ENCODE results near the gene NAP1L4.

Gene NAP1L4

DNA sequence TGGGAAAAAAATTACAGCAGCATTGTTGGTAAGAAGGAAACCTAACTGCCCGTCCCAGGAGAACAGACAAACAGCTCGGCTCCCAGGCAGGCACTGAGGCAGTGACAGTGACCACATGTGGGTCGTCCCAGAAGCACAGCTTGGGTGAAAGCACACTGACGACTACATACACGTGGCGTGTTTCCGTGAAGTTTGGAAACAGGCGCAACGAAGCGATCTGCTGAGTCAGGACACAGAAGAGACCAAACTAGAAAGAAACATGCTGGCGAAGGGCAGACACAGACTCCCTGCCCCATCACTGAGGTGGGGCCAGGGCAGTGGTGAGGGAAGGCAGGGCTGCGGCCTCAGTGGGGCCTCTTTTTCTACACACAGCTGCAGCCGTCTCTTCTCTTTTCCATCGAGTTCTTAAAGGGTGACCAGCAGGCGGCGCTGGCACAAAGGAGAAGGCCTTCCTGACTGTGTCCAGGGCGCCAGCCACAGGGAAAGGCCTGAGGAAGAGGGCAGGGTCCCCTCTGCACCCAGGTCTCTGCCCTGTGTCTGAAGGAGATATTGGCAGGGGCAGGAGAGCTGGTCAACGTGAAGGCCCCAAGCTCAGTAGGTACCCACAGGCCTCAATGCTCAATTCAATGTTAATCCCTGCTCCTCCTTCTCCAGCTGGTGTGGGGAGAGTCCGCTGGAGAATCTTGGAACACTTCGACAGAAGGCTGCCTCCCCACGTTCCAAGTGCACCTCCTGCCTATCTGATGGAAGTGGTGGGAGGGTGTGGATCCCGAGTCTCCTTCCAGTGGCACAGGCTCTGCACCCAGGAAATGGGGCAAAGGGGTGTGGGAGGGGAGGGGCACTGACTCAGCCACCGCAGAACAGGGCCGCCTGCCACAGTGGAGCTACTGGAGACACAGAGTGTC lies 45.2 kb upstream of the NAP1L4 start:
- H4K20me1 ChIP-seq (ENCODE audit: insufficient read depth, low read length) = no peaks in the 10 kb centered on the region
- no peaks in the 10 kb centered on the region for H3K9me2 ChIP-seq (replicated peaks; ENCODE audit: insufficient read depth, low read length)
- H3K36me3 ChIP-seq (replicated peaks; ENCODE audit: insufficient read depth, low read length) = peaks cover 2% of the 10 kb centered on the region; the same call in 1 of the 2 replicates
- no peak overlapping the region for H3K27ac ChIP-seq (ENCODE audit: low read length)
- H3K27me3 ChIP-seq (replicated peaks; ENCODE audit: insufficient read depth, low read length) = no peaks in the 10 kb centered on the region
- H3K4me1 ChIP-seq (ENCODE audit: low read length) = peaks cover 7% of the 10 kb centered on the region
- peaks cover 26% of the 10 kb centered on the region; the same call in 1 of the 2 replicates for H3K79me2 ChIP-seq (ENCODE audit: low read length)
- TF ChIP-seq EZH2 (optimal IDR thresholded peaks at IDR 0.05; ENCODE audit: low read depth, low read length) = no peak
- TF ChIP-seq EZH2phosphoT487 (IDR thresholded peaks at IDR 0.05; ENCODE audit: low read length) = no peak
- TF ChIP-seq CTCF (IDR thresholded peaks at IDR 0.05; ENCODE audit: low read length) = peak; percentile 66
- no peak overlapping the region for H3K9ac ChIP-seq (ENCODE audit: low read length)
- DNase-seq = peak; percentile 53
- H3K9me3 ChIP-seq (replicated peaks; ENCODE audit: insufficient read depth, low read length) = no peaks in the 10 kb centered on the region
- H3F3A ChIP-seq (ENCODE audit: insufficient read depth, low read length) = no peaks in the 10 kb centered on the region
- no peak overlapping the region for H2AFZ ChIP-seq (ENCODE audit: low read length)
- H3K4me3 ChIP-seq (ENCODE audit: low read length) = no peak overlapping the region
- H3K4me2 ChIP-seq (ENCODE audit: low read depth, low read length) = peak overlapping the region; percentile 1; the same call in 1 of the 2 replicates

DNA sequence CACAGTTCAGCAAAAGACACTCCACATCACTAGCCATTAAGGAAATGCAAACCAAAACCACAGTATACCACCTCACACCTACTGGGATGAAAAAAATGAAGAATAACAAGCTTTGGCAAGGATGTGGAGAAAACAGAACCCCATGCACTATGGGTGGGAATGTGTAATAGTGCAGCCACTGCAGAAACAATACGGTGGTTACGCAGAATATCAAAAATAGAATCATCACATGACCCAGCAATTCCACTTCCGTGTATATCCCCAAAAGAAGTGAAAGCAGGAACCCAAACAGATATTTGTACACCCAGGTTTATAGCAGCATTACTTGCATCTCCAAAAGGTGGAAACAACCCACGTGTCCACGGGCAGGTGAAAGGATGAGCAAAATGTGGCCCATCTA lies 44.3 kb upstream of the NAP1L4 start:
- no peak overlapping the region for H3K27ac ChIP-seq (ENCODE audit: low read length)

DNA sequence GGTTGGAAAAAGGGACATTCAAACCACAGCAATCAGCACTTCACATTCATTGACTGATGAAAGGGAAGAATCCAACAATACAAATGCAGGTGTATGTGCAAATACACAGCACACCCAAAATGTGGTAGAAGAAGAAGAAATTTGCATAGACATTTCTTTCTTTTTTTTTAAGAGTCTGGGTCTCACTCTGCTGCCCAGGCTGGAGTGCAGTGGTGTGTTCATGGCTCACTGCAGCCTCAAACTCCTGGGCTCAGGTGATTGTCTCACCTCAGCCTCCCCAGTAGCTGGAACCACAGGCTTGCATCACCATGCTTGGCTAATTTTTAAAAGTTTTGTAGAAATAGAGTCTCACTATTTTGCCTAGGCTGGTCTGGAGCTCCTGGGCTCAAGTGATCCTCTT lies 43.2 kb upstream of the NAP1L4 start:
- H3K36me3 ChIP-seq (replicated peaks; ENCODE audit: insufficient read depth, low read length) = peaks cover 2% of the 10 kb centered on the region; the same call in 1 of the 2 replicates
- H3K4me3 ChIP-seq (ENCODE audit: low read length) = no peak overlapping the region
- no peaks in the 10 kb centered on the region for H3K9me2 ChIP-seq (replicated peaks; ENCODE audit: insufficient read depth, low read length)
- H3K4me1 ChIP-seq (ENCODE audit: low read length) = peaks cover 13% of the 10 kb centered on the region
- no peak overlapping the region for H3K27ac ChIP-seq (ENCODE audit: low read length)
- no peak for TF ChIP-seq CTCF (IDR thresholded peaks at IDR 0.05; ENCODE audit: low read length)
- no peak for TF ChIP-seq EZH2phosphoT487 (IDR thresholded peaks at IDR 0.05; ENCODE audit: low read length)
- TF ChIP-seq EZH2 (optimal IDR thresholded peaks at IDR 0.05; ENCODE audit: low read depth, low read length) = no peak
- H3F3A ChIP-seq (ENCODE audit: insufficient read depth, low read length) = 0 out of 2 replicates have a peak, but pooled peaks cover 4% of the 10 kb centered on the region
- H3K4me2 ChIP-seq (ENCODE audit: low read depth, low read length) = no peak overlapping the region
- no peak overlapping the region for H3K9ac ChIP-seq (ENCODE audit: low read length)
- no peak for DNase-seq
- peaks cover 10% of the 10 kb centered on the region for H3K79me2 ChIP-seq (ENCODE audit: low read length)
- H4K20me1 ChIP-seq (ENCODE audit: insufficient read depth, low read length) = no peaks in the 10 kb centered on the region
- H3K9me3 ChIP-seq (replicated peaks; ENCODE audit: insufficient read depth, low read length) = no peaks in the 10 kb centered on the region
- no peak overlapping the region for H2AFZ ChIP-seq (ENCODE audit: low read length)
- no peaks in the 10 kb centered on the region for H3K27me3 ChIP-seq (replicated peaks; ENCODE audit: insufficient read depth, low read length)

More for the DNA sequence above, 44.3 kb upstream of the NAP1L4 start:
- peaks cover 17% of the 10 kb centered on the region; the same call in 1 of the 2 replicates for H3K79me2 ChIP-seq (ENCODE audit: low read length)
- H3K9me2 ChIP-seq (replicated peaks; ENCODE audit: insufficient read depth, low read length) = no peaks in the 10 kb centered on the region
- H2AFZ ChIP-seq (ENCODE audit: low read length) = no peak overlapping the region
- no peaks in the 10 kb centered on the region for H3K9me3 ChIP-seq (replicated peaks; ENCODE audit: insufficient read depth, low read length)
- TF ChIP-seq CTCF (IDR thresholded peaks at IDR 0.05; ENCODE audit: low read length) (no peak), EZH2 (optimal IDR thresholded peaks at IDR 0.05; ENCODE audit: low read depth, low read length) (no peak), EZH2phosphoT487 (IDR thresholded peaks at IDR 0.05; ENCODE audit: low read length) (no peak)
- H3K4me3 ChIP-seq (ENCODE audit: low read length) = no peak overlapping the region
- H3K4me2 ChIP-seq (ENCODE audit: low read depth, low read length) = peak overlapping the region; percentile 1; the same call in 1 of the 2 replicates
- peaks cover 2% of the 10 kb centered on the region; the same call in 1 of the 2 replicates for H3K36me3 ChIP-seq (replicated peaks; ENCODE audit: insufficient read depth, low read length)
- no peaks in the 10 kb centered on the region for H4K20me1 ChIP-seq (ENCODE audit: insufficient read depth, low read length)
- no peak for DNase-seq
- H3K27me3 ChIP-seq (replicated peaks; ENCODE audit: insufficient read depth, low read length) = no peaks in the 10 kb centered on the region
- H3K9ac ChIP-seq (ENCODE audit: low read length) = no peak overlapping the region
- no peaks in the 10 kb centered on the region for H3F3A ChIP-seq (ENCODE audit: insufficient read depth, low read length)
- H3K4me1 ChIP-seq (ENCODE audit: low read length) = peaks cover 7% of the 10 kb centered on the region
